MCF 10A (cell line): ENCODE data around the gene SLC16A2. TPM values are rescaled to one million over a fixed set of nuclear protein-coding genes. Genes with fewer than 3 reads are reported as not detected.
A peak's percentile ranks its signal among the peaks of the same experiment; 100 is the strongest.

ENCODE experiments used
- BruUV-seq: library from RNA; stranded (reverse); fragments of 400-500 nt; replicated peaks from 2 replicates; lab custom pipeline; 2021; lab: Mats Ljungman, UMichigan
- CTCF ChIA-PET: fragments of 300-600 bp; sonication (Branson Sonifier 250); formaldehyde crosslinking; extraction: SDS; loops from one replicate; lab custom pipeline; 2021; ENCODE audit warnings: antibody characterized with exemption, inconsistent platforms; lab: Yijun Ruan, JAX
- POLR2A ChIA-PET: fragments of 300-600, 350-650 bp; sonication (Branson Sonifier 250); formaldehyde crosslinking; extraction: SDS; loops from one replicate; lab custom pipeline; 2020; ENCODE audit warnings: antibody characterized with exemption, inconsistent platforms; lab: Yijun Ruan, JAX
- DNase-seq: peaks from one replicate; pipeline ENCODE4 v3.0.0-alpha.2; 2018; ENCODE audit not compliant: unreplicated experiment
- H3K27ac Mint-ChIP-seq: one replicate; pipeline ENCODE4 v1.8.0; 2022; ENCODE audit warnings: mild to moderate bottlenecking, low read depth, mixed read lengths; ENCODE audit not compliant: unreplicated experiment
- H3K27me3 Mint-ChIP-seq: one replicate; pipeline ENCODE4 v1.8.0; 2022; ENCODE audit warnings: mixed read lengths; ENCODE audit not compliant: insufficient read depth, unreplicated experiment
- H3K36me3 Mint-ChIP-seq: one replicate; pipeline ENCODE4 v1.8.0; 2022; ENCODE audit warnings: mild to moderate bottlenecking, moderate library complexity, mixed read lengths; ENCODE audit not compliant: insufficient read depth, unreplicated experiment
- H3K4me1 Mint-ChIP-seq: one replicate; pipeline ENCODE4 v1.8.0; 2022; ENCODE audit warnings: mixed read lengths; ENCODE audit not compliant: insufficient read depth, unreplicated experiment
- H3K4me3 Mint-ChIP-seq: one replicate; pipeline ENCODE4 v1.8.0; 2022; ENCODE audit warnings: mild to moderate bottlenecking, moderate library complexity, mixed read lengths; ENCODE audit not compliant: unreplicated experiment
- H3K9me3 Mint-ChIP-seq: one replicate; pipeline ENCODE4 v1.8.0; 2022; ENCODE audit warnings: mixed read lengths; ENCODE audit not compliant: unreplicated experiment
- CTCF ChIP-seq: fragments of 200-600 bp; IDR thresholded peaks from one replicate; pipeline ENCODE4 v1.8.0; 2022; ENCODE audit warnings: antibody characterized with exemption, mild to moderate bottlenecking; ENCODE audit not compliant: unreplicated experiment
- intact Hi-C: fragments of 100-400 bp; cut with micrococcal nuclease; formaldehyde crosslinking; loops from 2 replicates; pipeline ENCODE4 v1.14.1; 2022
- total RNA-seq: library from RNA; stranded (reverse); gene quantifications from 2 replicates; pipeline ENCODE4 v1.2.3, GENCODE V29; 2022

The SLC16A2 gene
- total RNA-seq, 1 experiment from 2014 or later, result 11.9 TPM

GRCh38 chrX:74535086-74535407, 113.8 kb downstream of the SLC16A2 start:
- no TSS peak for BruUV-seq
- DNase-seq, result no peak
- intact Hi-C loops, result loop anchor here (1.0 to 10.0 kb wide), 3 partner anchors 15 to 152 kb away; partner anchors contain the start of gene SLC16A2
- no peaks in the 10 kb centered on the region for H3K36me3 Mint-ChIP-seq
- CTCF ChIA-PET, result interaction anchor here (0.6 to 2.5 kb wide), 13 partner anchors 9 to 190 kb away, joined by 3 to 12 read pairs (median 4); no protein-coding TSS in a partner anchor
- peaks cover 6% of the 10 kb centered on the region for H3K4me1 Mint-ChIP-seq
- POLR2A ChIA-PET, result interaction anchor here (0.8 to 2.3 kb wide), 3 partner anchors 9 to 114 kb away, joined by 3 to 12 read pairs (median 4); partner anchors contain the start of gene SLC16A2
- H3K27ac Mint-ChIP-seq, result no peak overlapping the region
- TF ChIP-seq CTCF, result no peak
- peak overlapping the region; percentile 69 for H3K4me3 Mint-ChIP-seq
- no peaks in the 10 kb centered on the region for H3K9me3 Mint-ChIP-seq
- H3K27me3 Mint-ChIP-seq, result peaks cover 37% of the 10 kb centered on the region

GRCh38 chrX:74535408-74536151, 114.3 kb downstream of the SLC16A2 start:
- DNase-seq, result peak; percentile 61
- ChIA-PET CTCF (interaction anchor here (0.5 to 2.5 kb wide), 13 partner anchors 9 to 379 kb away, joined by 3 to 12 read pairs (median 4); no protein-coding TSS in a partner anchor), POLR2A (interaction anchor here (0.8 to 2.3 kb wide), 3 partner anchors 9 to 115 kb away, joined by 3 to 12 read pairs (median 4); partner anchors contain the start of gene SLC16A2)
- Mint-ChIP-seq H3K4me3 (peak overlapping the region; percentile 69), H3K9me3 (no peaks in the 10 kb centered on the region), H3K27ac (peak overlapping the region; percentile 35), H3K27me3 (peaks cover 37% of the 10 kb centered on the region), H3K4me1 (peaks cover 8% of the 10 kb centered on the region), H3K36me3 (no peaks in the 10 kb centered on the region)
- intact Hi-C loops, result loop anchor here (1.0 to 10.0 kb wide), 3 partner anchors 15 to 152 kb away; partner anchors contain the start of gene SLC16A2
- no TSS peak for BruUV-seq
- peak; percentile 22 for TF ChIP-seq CTCF

- Mint-ChIP-seq H3K27me3 (peaks cover 42% of the 10 kb centered on the region), H3K4me1 (peaks cover 13% of the 10 kb centered on the region), H3K4me3 (peak overlapping the region; percentile 69), H3K36me3 (no peaks in the 10 kb centered on the region), H3K27ac (peak overlapping the region; percentile 35), H3K9me3 (no peaks in the 10 kb centered on the region)
- no TSS peak for BruUV-seq
- intact Hi-C loops, result loop anchor here (10.0 kb wide), 1 partner anchor 111 kb away; the partner anchor contains the start of gene SLC16A2
- peak; percentile 29 for TF ChIP-seq CTCF
- DNase-seq, result peak; percentile 77
- POLR2A ChIA-PET, result interaction anchor here (0.6 to 2.3 kb wide), 3 partner anchors 8 to 116 kb away, joined by 3 to 12 read pairs (median 4); partner anchors contain the start of gene SLC16A2
- CTCF ChIA-PET, result interaction anchor here (1.3 kb wide), 1 partner anchor 14 kb away, joined by 4 read pairs; no protein-coding TSS in a partner anchor
These were observed 115.0 kb downstream of the SLC16A2 start for GRCh38 chrX:74536152-74536831.
